Calu3 (cell line): Measurements from ENCODE around the gene MRPL24. TPM values are rescaled to one million over a fixed set of nuclear protein-coding genes. Genes with fewer than 3 reads are reported as not detected.

Experiments
- BruUV-seq: library from RNA; stranded (reverse); fragments of 400-500 nt; replicated peaks from 2 replicates; lab custom pipeline; 2021; lab: Mats Ljungman, UMichigan
- CTCF ChIA-PET: fragments of 300-600 bp; sonication (Branson Sonifier 250); formaldehyde crosslinking; loops from one replicate; lab custom pipeline; 2022; ENCODE audit warnings: antibody characterized with exemption; lab: Charles Lee
- DNase-seq: peaks from one replicate; pipeline ENCODE4 v3.0.0; 2022
- H3K27ac Mint-ChIP-seq: one replicate; pipeline ENCODE4 v1.8.0; 2022; ENCODE audit warnings: mixed read lengths; ENCODE audit not compliant: unreplicated experiment
- H3K27me3 Mint-ChIP-seq: one replicate; pipeline ENCODE4 v1.8.0; 2022; ENCODE audit warnings: mixed read lengths; ENCODE audit not compliant: unreplicated experiment
- H3K36me3 Mint-ChIP-seq: one replicate; pipeline ENCODE4 v1.8.0; 2022; ENCODE audit warnings: mild to moderate bottlenecking, moderate library complexity, mixed read lengths; ENCODE audit not compliant: insufficient read depth, unreplicated experiment
- H3K4me1 Mint-ChIP-seq: one replicate; pipeline ENCODE4 v1.8.0; 2022; ENCODE audit warnings: mild to moderate bottlenecking, low read depth, mixed read lengths; ENCODE audit not compliant: unreplicated experiment
- H3K4me3 Mint-ChIP-seq: one replicate; pipeline ENCODE4 v1.8.0; 2022; ENCODE audit warnings: mild to moderate bottlenecking, low read depth, moderate library complexity, mixed read lengths; ENCODE audit not compliant: unreplicated experiment
- H3K9me3 Mint-ChIP-seq: one replicate; pipeline ENCODE4 v1.8.0; 2022; ENCODE audit warnings: low read depth, mixed read lengths; ENCODE audit not compliant: unreplicated experiment
- intact Hi-C: fragments of 100-400 bp; cut with micrococcal nuclease; formaldehyde crosslinking; loops from one replicate; pipeline ENCODE4 v1.10.0; 2022; ENCODE audit not compliant: unreplicated experiment
- total RNA-seq: library from RNA; stranded (reverse); gene quantifications from 2 replicates; pipeline ENCODE4 v1.2.3, GENCODE V29; 2022
- TF ChIP-seq, protein P1 (sequence below): fragments of 200-600 bp; IDR thresholded peaks from one replicate; pipeline ENCODE4 v1.8.0; 2022; ENCODE audit warnings: antibody characterized with exemption; ENCODE audit not compliant: unreplicated experiment

MRPL24 gene
- total RNA-seq, 1 experiment from 2014 or later: 138 TPM

DNA sequence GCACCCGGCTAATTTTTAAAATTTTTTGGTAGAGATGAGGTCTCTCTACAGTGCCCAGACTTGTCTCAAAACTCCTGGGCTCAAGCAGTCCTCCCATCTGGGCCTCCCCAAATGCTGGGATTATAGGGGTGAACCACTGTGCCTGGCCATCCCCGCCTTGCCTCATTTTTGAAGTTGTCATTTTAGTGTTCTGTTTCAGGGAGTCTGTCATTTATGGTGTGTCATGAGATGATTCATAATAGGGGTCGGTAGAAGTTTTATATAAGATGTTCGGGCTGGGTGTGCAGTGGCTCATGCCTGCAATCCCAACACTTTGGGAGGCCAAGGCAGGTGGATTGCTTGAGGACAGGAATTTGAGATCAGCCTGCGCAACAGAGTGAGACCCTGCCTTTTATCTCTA is 34.9 kb upstream of the MRPL24 start:
- H3K27me3 Mint-ChIP-seq: no peaks in the 10 kb centered on the region
- intact Hi-C loops: no loop called here
- CTCF ChIA-PET: interaction anchor here (0.7 kb wide), 1 partner anchor 49 kb away, joined by 3 read pairs; no protein-coding TSS in a partner anchor
- no TSS peak for BruUV-seq
- no peak for DNase-seq
- H3K27ac Mint-ChIP-seq: no peak overlapping the region
- H3K4me3 Mint-ChIP-seq: no peak overlapping the region
- TF ChIP-seq, protein P1, sequence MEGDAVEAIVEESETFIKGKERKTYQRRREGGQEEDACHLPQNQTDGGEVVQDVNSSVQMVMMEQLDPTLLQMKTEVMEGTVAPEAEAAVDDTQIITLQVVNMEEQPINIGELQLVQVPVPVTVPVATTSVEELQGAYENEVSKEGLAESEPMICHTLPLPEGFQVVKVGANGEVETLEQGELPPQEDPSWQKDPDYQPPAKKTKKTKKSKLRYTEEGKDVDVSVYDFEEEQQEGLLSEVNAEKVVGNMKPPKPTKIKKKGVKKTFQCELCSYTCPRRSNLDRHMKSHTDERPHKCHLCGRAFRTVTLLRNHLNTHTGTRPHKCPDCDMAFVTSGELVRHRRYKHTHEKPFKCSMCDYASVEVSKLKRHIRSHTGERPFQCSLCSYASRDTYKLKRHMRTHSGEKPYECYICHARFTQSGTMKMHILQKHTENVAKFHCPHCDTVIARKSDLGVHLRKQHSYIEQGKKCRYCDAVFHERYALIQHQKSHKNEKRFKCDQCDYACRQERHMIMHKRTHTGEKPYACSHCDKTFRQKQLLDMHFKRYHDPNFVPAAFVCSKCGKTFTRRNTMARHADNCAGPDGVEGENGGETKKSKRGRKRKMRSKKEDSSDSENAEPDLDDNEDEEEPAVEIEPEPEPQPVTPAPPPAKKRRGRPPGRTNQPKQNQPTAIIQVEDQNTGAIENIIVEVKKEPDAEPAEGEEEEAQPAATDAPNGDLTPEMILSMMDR: no peak
- H3K36me3 Mint-ChIP-seq: peaks cover 46% of the 10 kb centered on the region
- peaks cover 43% of the 10 kb centered on the region for H3K4me1 Mint-ChIP-seq
- H3K9me3 Mint-ChIP-seq: no peaks in the 10 kb centered on the region

DNA sequence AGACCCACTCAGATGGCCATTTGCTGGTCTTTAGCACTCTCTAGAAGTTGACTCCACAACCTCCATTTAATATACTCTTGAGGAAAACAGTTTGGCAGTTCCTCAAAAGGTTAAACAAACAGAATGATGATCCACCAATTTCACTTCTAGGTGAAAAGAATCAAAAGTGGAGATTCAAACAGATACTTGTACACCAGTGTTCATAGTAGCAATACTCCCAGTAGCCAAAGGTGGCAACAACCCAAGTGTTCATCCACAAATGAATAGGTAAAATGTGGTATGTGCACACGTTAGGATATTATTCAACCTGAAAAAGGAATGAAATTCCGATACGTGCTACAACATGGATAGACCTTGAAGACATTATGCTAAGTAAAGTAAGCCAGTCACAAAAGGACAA is 32.7 kb upstream of the MRPL24 start:
- Mint-ChIP-seq H3K27me3 (no peaks in the 10 kb centered on the region), H3K9me3 (no peaks in the 10 kb centered on the region), H3K36me3 (peaks cover 50% of the 10 kb centered on the region), H3K4me3 (no peak overlapping the region), H3K27ac (no peak overlapping the region), H3K4me1 (peaks cover 59% of the 10 kb centered on the region)
- DNase-seq: no peak
- TF ChIP-seq, protein P1: peak; percentile 17
- CTCF ChIA-PET: interaction anchor here (1.1 kb wide), 1 partner anchor 35 kb away, joined by 3 read pairs; no protein-coding TSS in a partner anchor
- intact Hi-C loops: no loop called here
- no TSS peak for BruUV-seq

GRCh38 chr1:156772728-156773497 is 32.0 kb upstream of the MRPL24 start:
- Mint-ChIP-seq H3K27me3 (no peaks in the 10 kb centered on the region), H3K9me3 (no peaks in the 10 kb centered on the region), H3K27ac (no peak overlapping the region), H3K36me3 (peaks cover 45% of the 10 kb centered on the region), H3K4me1 (peaks cover 57% of the 10 kb centered on the region), H3K4me3 (no peak overlapping the region)
- no peak for DNase-seq
- intact Hi-C loops: no loop called here
- CTCF ChIA-PET: interaction anchor here (1.1 kb wide), 1 partner anchor 34 kb away, joined by 3 read pairs; no protein-coding TSS in a partner anchor
- TF ChIP-seq, protein P1: no peak
- no TSS peak for BruUV-seq

DNA sequence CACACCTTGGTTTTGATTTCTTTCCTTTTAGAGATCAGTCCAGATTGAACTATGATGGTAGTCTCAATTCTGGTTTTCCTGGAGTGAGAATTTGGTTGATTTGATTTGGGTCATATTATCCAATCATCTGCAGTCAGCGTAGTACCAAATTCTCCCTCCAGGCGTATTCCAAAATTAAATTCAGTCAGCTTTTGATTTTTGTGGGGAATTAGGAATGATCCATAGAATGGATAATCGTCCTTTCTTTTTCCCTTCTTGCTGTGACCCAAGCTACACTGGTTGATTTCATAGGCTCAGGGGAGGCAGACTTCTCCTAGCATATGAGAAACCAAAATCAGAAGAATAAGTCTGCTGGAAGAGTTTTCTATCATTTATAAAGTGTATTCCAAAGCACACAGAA is 31.3 kb upstream of the MRPL24 start:
- no peak overlapping the region for H3K27ac Mint-ChIP-seq
- CTCF ChIA-PET: interaction anchor here (1.1 kb wide), 1 partner anchor 33 kb away, joined by 3 read pairs; no protein-coding TSS in a partner anchor
- H3K4me1 Mint-ChIP-seq: peaks cover 50% of the 10 kb centered on the region
- DNase-seq: no peak
- no peaks in the 10 kb centered on the region for H3K9me3 Mint-ChIP-seq
- TF ChIP-seq, protein P1: no peak
- no peak overlapping the region for H3K4me3 Mint-ChIP-seq
- intact Hi-C loops: no loop called here
- peaks cover 45% of the 10 kb centered on the region for H3K36me3 Mint-ChIP-seq
- no peaks in the 10 kb centered on the region for H3K27me3 Mint-ChIP-seq
- BruUV-seq: no TSS peak
